CD8-positive, alpha-beta memory T cell (primary cell): ENCODE measurements around the gene TTYH3. TPM values are rescaled to one million over a fixed set of nuclear protein-coding genes. Genes with fewer than 3 reads are reported as not detected.
A peak's percentile ranks its signal among the peaks of the same experiment; 100 is the strongest.

Experiments used
- CTCF ChIA-PET: fragments of 350-600 bp; sonication (Branson Sonifier 250); formaldehyde crosslinking; loops from one replicate; lab custom pipeline; 2021; ENCODE audit warnings: antibody characterized with exemption; lab: Charles Lee
- POLR2A ChIA-PET: fragments of 350-600 bp; sonication (Branson Sonifier 250); formaldehyde crosslinking; loops from one replicate; lab custom pipeline; 2021; ENCODE audit warnings: antibody characterized with exemption; lab: Charles Lee
- DNase-seq, 5 donors: peaks; one replicate each; pipeline versions ENCODE4 v3.0.0 to v3.0.0-alpha.2; 2020 to 2022; ENCODE audit warnings: mixed read lengths in 1 of 5
- H3K27ac ChIP-seq: one replicate; pipeline ENCODE4 v1.7.0; 2013; ENCODE audit warnings: low read depth, mild to moderate bottlenecking, low read length, moderate library complexity
- H3K27me3 ChIP-seq: 2 replicates; pipeline ENCODE4 v1.7.0; 2013; ENCODE audit warnings: low read length, mild to moderate bottlenecking; ENCODE audit not compliant: insufficient read depth, poor library complexity, severe bottlenecking
- H3K36me3 ChIP-seq: 2 replicates; pipeline ENCODE4 v1.7.0; 2013; ENCODE audit warnings: mild to moderate bottlenecking, low read length, moderate library complexity; ENCODE audit not compliant: insufficient read depth
- H3K4me1 ChIP-seq: 2 replicates; pipeline ENCODE4 v1.7.0; 2013; ENCODE audit warnings: mild to moderate bottlenecking, low read length, moderate library complexity; ENCODE audit not compliant: insufficient read depth
- H3K4me3 ChIP-seq: 2 replicates; pipeline ENCODE4 v1.7.0; 2013; ENCODE audit warnings: mild to moderate bottlenecking, low read length
- H3K9me3 ChIP-seq: 2 replicates; pipeline ENCODE4 v1.7.0; 2013; ENCODE audit warnings: mild to moderate bottlenecking, low read length
- H3K27ac Mint-ChIP-seq, 8 donors: one replicate each; pipeline ENCODE4 v1.8.0; 2020 to 2021; ENCODE audit warnings: mixed read lengths in 8 of 8, mild to moderate bottlenecking in 6 of 8, inconsistent platforms in 3 of 8, moderate library complexity in 3 of 8
- H3K27me3 Mint-ChIP-seq, 2 donors: one replicate each; pipeline ENCODE4 v1.8.0; 2020 to 2021; ENCODE audit warnings: mixed read lengths in 2 of 2, mild to moderate bottlenecking in 1 of 2, moderate library complexity in 1 of 2
- H3K36me3 Mint-ChIP-seq, 3 donors: one replicate each; pipeline ENCODE4 v1.8.0; 2020 to 2021; ENCODE audit warnings: mixed read lengths in 3 of 3, inconsistent platforms in 1 of 3, mild to moderate bottlenecking in 1 of 3
- H3K4me1 Mint-ChIP-seq, 3 donors: one replicate each; pipeline ENCODE4 v1.8.0; 2020 to 2021; ENCODE audit warnings: mixed read lengths in 3 of 3, inconsistent platforms in 1 of 3, mild to moderate bottlenecking in 1 of 3
- H3K4me3 Mint-ChIP-seq, 7 donors: one replicate each; pipeline ENCODE4 v1.8.0; 2020 to 2021; ENCODE audit warnings: mixed read lengths in 7 of 7, mild to moderate bottlenecking in 6 of 7, moderate library complexity in 4 of 7, inconsistent platforms in 2 of 7
- H3K9me3 Mint-ChIP-seq, 5 donors: one replicate each; pipeline ENCODE4 v1.8.0; 2020 to 2022; ENCODE audit warnings: mixed read lengths in 5 of 5, mild to moderate bottlenecking in 3 of 5, moderate library complexity in 2 of 5, inconsistent platforms in 1 of 5
- polyA plus RNA-seq: library from polyadenylated mRNA; unstranded; fragments of 300-500 nt; fragmentation: Illumina TruSeq; gene quantifications from one replicate; pipeline ENCODE4 v1.2.3, GENCODE V29; 2021
- total RNA-seq, 2 experiments: library from RNA; stranded (reverse); gene quantifications; one replicate each; pipeline ENCODE4 v1.2.3, GENCODE V29; 2021

TTYH3 gene
- total and polyA plus RNA-seq, 3 experiments from 2014 or later, result 2.1 to 22.2 (median 20.2) TPM

DNA sequence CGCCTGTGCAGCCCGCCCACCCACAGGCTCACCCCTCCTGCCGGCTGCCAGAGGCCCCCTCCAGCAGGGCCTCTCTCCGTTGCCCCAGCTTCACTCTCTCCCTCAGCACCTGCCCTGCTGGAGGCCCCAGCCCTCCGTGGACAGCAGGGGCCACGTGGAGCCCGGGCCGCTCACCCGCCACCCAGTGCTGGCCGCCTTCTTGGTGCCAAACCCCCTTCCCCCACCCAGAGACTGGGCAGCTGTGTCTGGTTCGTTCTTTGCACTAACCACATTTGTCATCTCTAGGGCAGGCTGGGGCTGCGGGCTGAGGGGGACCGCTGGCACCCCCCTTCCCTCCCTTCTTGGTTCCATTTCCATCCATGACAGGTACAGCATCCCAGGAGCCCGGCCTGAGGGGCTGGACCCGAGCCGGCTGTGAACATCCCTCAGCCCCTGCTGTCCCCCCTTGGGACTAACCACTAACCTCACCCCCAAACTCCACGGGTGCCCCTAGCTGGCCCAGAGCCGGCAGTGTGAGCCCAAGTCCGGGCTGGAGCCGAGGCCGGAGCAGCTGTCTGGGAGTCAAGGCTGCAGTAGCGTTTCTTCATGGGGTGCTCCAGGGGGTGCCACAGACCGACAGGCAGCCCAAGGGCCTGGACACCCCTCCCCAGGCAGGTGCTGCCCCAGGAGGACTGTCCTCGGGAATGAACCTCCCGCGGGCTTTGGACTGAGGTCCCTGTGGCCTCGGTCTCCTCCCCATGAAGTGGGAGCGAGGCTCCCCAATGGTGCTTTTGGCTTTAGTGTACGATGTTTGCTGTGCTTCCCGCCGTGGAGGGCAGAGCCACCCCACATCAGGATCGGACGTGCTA is 30.7 kb downstream of the TTYH3 start:
- H3K4me1 ChIP-seq, result no peaks in the 10 kb centered on the region
- no peaks in the 10 kb centered on the region for H3K36me3 ChIP-seq
- DNase-seq, result no peak
- CTCF ChIA-PET, result no interaction called here
- H3K27ac ChIP-seq, result no peak overlapping the region
- Mint-ChIP-seq H3K27ac (no peak overlapping the region), H3K36me3 (peaks cover 0 to 4% (median 0%) of the 10 kb centered on the region in 3 donors), H3K4me1 (peaks cover 0 to 1% (median 0%) of the 10 kb centered on the region in 3 donors), H3K9me3 (no peaks in the 10 kb centered on the region), H3K4me3 (no peak overlapping the region), H3K27me3 (peaks cover 5 to 9% of the 10 kb centered on the region in 2 donors)
- POLR2A ChIA-PET, result no interaction called here
- H3K9me3 ChIP-seq, result no peaks in the 10 kb centered on the region
- H3K4me3 ChIP-seq, result no peak overlapping the region
- H3K27me3 ChIP-seq, result no peaks in the 10 kb centered on the region

DNA sequence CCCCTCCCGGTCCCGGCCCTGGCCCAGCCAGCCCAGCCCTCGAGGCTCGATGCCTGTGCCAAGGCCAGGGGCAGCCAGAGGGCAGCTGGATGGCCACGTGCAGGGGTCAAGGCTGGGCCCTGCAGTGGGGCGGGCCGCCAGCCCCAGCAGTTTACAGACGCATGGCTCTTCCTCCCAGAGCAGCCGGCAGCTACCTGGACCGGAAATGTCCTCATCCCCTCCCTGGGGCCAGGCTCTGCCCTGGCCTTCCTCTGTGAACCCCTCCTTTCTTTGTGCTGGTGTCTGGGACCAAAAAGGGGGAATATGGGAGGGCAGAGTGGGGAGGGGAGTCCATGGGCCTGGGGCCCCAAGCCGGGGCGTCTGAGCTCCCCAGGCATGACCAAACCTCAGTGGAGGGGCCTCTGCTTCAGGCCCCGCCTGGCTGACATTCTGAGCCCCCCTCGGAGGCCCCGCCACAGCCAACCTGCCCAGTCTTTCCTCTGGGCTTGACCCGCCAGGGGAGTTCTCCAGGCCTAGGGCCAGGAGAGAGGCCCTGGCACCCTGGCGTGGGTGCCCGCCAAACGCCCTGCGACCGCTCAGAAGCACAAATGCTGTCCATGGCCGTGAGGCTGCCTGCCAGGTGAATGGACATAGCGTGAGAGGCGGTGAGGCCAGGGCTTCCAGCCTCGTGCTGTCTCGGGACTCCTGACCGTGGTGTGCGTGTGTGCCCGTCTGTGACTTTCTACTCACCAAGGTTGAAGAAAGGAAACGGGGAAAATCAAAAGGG is 31.5 kb downstream of the TTYH3 start:
- H3K27ac Mint-ChIP-seq, result no peak overlapping the region
- Histone ChIP-seq H3K36me3 (no peaks in the 10 kb centered on the region), H3K27me3 (no peaks in the 10 kb centered on the region), H3K27ac (no peak overlapping the region), H3K4me1 (no peaks in the 10 kb centered on the region), H3K4me3 (no peak overlapping the region), H3K9me3 (no peaks in the 10 kb centered on the region)
- CTCF ChIA-PET, result no interaction called here
- H3K4me3 Mint-ChIP-seq, result no peak overlapping the region
- peaks cover 0 to 1% (median 0%) of the 10 kb centered on the region in 3 donors for H3K4me1 Mint-ChIP-seq
- H3K9me3 Mint-ChIP-seq, result no peaks in the 10 kb centered on the region
- H3K36me3 Mint-ChIP-seq, result peaks cover 0 to 4% (median 0%) of the 10 kb centered on the region in 3 donors
- DNase-seq, result no peak
- POLR2A ChIA-PET, result no interaction called here
- H3K27me3 Mint-ChIP-seq, result peaks cover 8 to 15% of the 10 kb centered on the region in 2 donors

DNA sequence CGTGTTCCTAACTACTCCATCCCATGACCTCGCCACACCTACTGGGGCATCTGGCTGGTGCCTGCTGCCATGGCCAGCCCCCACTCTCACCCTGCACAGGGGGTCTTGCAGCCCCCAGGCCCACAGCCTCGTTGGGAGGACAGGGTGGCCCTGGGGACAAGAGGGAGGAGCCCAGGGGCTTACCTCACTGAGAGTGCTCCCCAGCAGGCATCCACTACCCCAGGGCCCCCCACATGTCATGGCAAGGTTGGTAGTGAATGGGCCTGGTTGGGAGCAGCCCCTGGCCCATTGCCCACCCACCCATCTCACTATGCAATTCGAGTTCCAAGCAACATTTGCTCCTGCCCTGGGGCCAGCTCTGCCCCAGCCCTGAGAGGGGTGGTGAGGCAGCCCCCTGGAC is 32.2 kb downstream of the TTYH3 start:
- H3K27ac Mint-ChIP-seq, result no peak overlapping the region
- peaks cover 0 to 1% (median 0%) of the 10 kb centered on the region in 3 donors for H3K4me1 Mint-ChIP-seq
- H3K36me3 ChIP-seq, result no peaks in the 10 kb centered on the region
- peaks cover 8 to 17% of the 10 kb centered on the region in 2 donors for H3K27me3 Mint-ChIP-seq
- H3K27ac ChIP-seq, result no peak overlapping the region
- ChIA-PET CTCF (no interaction called here), POLR2A (no interaction called here)
- no peaks in the 10 kb centered on the region for H3K9me3 ChIP-seq
- no peaks in the 10 kb centered on the region for H3K4me1 ChIP-seq
- H3K4me3 ChIP-seq, result no peak overlapping the region
- H3K4me3 Mint-ChIP-seq, result no peak overlapping the region
- peaks cover 0 to 4% (median 0%) of the 10 kb centered on the region in 3 donors for H3K36me3 Mint-ChIP-seq
- DNase-seq, result no peak
- no peaks in the 10 kb centered on the region for H3K9me3 Mint-ChIP-seq
- no peaks in the 10 kb centered on the region for H3K27me3 ChIP-seq

DNA sequence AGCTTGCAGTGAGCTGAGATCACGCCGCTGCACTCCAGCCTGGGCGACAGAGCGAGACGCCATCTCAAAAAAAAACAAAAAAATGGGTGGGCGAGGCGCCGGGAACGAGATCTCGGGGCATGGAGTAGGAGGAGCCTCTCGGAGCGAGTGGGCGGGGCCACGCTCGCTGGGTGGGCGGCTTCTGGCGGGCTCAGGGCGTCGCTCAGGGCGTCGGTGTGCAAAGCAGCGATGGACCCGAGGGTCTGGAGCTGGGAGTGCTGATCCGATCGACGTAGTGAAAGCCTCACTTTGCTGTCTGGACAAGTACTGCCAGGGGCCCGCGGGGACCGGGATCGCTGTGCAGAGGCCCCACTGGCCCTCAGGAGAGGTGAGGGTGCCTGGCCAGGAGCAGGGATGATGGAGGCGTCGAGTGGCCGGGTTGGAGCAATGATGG is 33.6 kb downstream of the TTYH3 start:
- Mint-ChIP-seq H3K4me3 (no peak overlapping the region), H3K27ac (no peak overlapping the region), H3K9me3 (peaks cover 0 to 2% (median 0%) of the 10 kb centered on the region in 5 donors), H3K36me3 (peaks cover 0 to 4% (median 0%) of the 10 kb centered on the region in 3 donors), H3K27me3 (peaks cover 12 to 23% of the 10 kb centered on the region in 2 donors), H3K4me1 (peaks cover 0 to 4% (median 0%) of the 10 kb centered on the region in 3 donors)
- Histone ChIP-seq H3K9me3 (no peaks in the 10 kb centered on the region), H3K4me1 (no peaks in the 10 kb centered on the region), H3K27me3 (no peaks in the 10 kb centered on the region), H3K4me3 (no peak overlapping the region), H3K36me3 (no peaks in the 10 kb centered on the region), H3K27ac (no peak overlapping the region)
- CTCF ChIA-PET, result interaction anchor here (8.9 kb wide), 1 partner anchor 47 kb away, joined by 126 read pairs; no protein-coding TSS in a partner anchor
- DNase-seq, result no peak
- POLR2A ChIA-PET, result no interaction called here

DNA sequence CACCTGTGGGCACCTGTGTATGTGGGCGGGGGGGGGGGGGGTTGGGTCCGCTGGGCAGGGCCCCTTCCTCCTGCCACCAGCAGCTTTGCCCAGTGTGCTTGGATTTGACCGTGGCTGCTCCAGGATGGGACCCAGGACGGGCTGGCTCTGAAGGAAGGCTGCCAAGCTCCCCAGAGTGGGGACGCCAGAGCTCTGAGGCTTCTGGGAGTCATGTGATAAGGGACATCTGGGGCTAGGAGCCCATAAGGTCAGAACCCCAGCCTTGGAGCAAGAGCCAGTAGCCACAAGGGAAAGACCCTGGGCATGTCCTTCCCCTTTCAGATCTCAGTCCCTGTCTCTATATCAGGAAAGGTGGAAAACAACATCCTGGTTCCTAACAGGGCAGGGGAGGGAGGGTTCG is 34.4 kb downstream of the TTYH3 start:
- Histone ChIP-seq H3K36me3 (no peaks in the 10 kb centered on the region), H3K9me3 (no peaks in the 10 kb centered on the region), H3K4me1 (no peaks in the 10 kb centered on the region), H3K27ac (no peak overlapping the region), H3K27me3 (no peaks in the 10 kb centered on the region), H3K4me3 (no peak overlapping the region)
- POLR2A ChIA-PET, result no interaction called here
- H3K4me3 Mint-ChIP-seq, result no peak overlapping the region
- peaks cover 5 to 8% (median 7%) of the 10 kb centered on the region in 3 donors for H3K4me1 Mint-ChIP-seq
- CTCF ChIA-PET, result interaction anchor here (8.9 kb wide), 1 partner anchor 46 kb away, joined by 126 read pairs; no protein-coding TSS in a partner anchor
- DNase-seq, result no peak
- H3K36me3 Mint-ChIP-seq, result peaks cover 0 to 4% (median 0%) of the 10 kb centered on the region in 3 donors
- no peak overlapping the region for H3K27ac Mint-ChIP-seq
- H3K9me3 Mint-ChIP-seq, result peaks cover 0 to 2% (median 0%) of the 10 kb centered on the region in 5 donors
- H3K27me3 Mint-ChIP-seq, result peaks cover 12 to 28% of the 10 kb centered on the region in 2 donors

DNA sequence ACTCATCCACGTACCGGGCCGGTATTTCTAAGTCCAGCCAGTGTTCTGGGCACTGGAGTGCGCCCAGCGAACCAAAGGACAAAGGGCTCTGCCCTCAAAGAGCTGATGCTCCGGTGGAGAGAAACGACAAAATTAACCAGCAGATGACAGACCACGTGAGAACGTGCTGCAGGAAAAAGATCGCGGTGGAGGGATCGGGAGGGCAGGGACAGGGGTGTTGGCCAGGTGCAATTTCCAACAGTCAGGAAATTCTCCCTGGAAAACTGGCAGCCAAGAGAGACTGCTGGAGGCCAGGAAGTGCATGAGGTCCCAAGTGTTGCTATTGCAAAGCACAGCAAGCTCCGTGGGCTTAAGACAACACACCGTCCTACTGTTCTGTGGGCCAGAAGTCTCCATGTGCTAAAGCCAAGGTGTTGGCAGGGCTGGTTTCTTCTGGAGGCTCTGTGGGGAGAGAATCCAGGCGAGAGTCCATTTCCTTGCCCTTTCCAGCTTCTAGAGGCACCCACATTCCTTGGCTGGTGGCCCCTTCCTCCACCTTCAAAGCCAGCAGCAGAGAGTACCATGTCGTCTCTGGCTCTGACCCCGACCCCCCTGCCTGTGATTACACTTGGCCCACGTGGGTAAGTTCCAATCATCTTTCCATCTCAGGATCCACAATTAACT is 34.9 kb downstream of the TTYH3 start:
- no peak for DNase-seq
- Histone ChIP-seq H3K4me3 (no peak overlapping the region), H3K27me3 (no peaks in the 10 kb centered on the region), H3K4me1 (no peaks in the 10 kb centered on the region), H3K27ac (no peak overlapping the region), H3K36me3 (no peaks in the 10 kb centered on the region), H3K9me3 (no peaks in the 10 kb centered on the region)
- peaks cover 0 to 2% (median 0%) of the 10 kb centered on the region in 5 donors for H3K9me3 Mint-ChIP-seq
- H3K36me3 Mint-ChIP-seq, result peaks cover 0 to 2% (median 0%) of the 10 kb centered on the region in 3 donors
- POLR2A ChIA-PET, result no interaction called here
- H3K27ac Mint-ChIP-seq, result no peak overlapping the region
- H3K4me3 Mint-ChIP-seq, result no peak overlapping the region
- peaks cover 12 to 28% of the 10 kb centered on the region in 2 donors for H3K27me3 Mint-ChIP-seq
- H3K4me1 Mint-ChIP-seq, result peaks cover 5 to 9% (median 7%) of the 10 kb centered on the region in 3 donors
- CTCF ChIA-PET, result interaction anchor here (0.6 to 8.9 kb wide), 2 partner anchors 23 to 45 kb away, joined by 3 to 126 read pairs; no protein-coding TSS in a partner anchor

DNA sequence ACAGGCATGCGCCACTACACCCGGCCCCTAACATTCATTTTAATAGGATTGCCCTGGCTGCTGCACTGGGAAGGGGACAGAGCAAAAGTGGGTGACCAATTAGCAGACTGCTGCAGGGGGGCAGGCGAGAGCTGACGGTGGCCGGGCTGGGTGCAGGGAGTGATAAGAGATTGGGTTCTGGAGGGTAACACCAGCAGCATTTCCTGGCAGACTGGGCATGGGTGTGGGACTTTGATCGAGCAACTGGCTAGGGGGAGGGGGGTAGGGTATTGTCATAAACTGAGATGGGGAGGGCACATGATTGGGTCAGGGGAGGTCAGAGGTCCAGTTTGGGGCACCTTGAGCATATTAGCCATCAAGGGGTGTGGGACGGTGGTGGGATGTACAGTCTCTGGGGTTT is 36.1 kb downstream of the TTYH3 start:
- no peak overlapping the region for H3K4me3 ChIP-seq
- no peaks in the 10 kb centered on the region for H3K36me3 Mint-ChIP-seq
- POLR2A ChIA-PET, result no interaction called here
- peak overlapping the region in 3 of 8 donors; percentile 59 to 95 (median 78) for H3K27ac Mint-ChIP-seq
- H3K4me1 ChIP-seq, result no peaks in the 10 kb centered on the region
- peaks cover 12 to 28% of the 10 kb centered on the region in 2 donors for H3K27me3 Mint-ChIP-seq
- CTCF ChIA-PET, result interaction anchor here (0.8 to 8.9 kb wide), 3 partner anchors 44 to 217 kb away, joined by 3 to 126 read pairs (median 4); no protein-coding TSS in a partner anchor
- no peaks in the 10 kb centered on the region for H3K9me3 ChIP-seq
- peaks cover 0 to 2% (median 0%) of the 10 kb centered on the region in 5 donors for H3K9me3 Mint-ChIP-seq
- H3K36me3 ChIP-seq, result no peaks in the 10 kb centered on the region
- no peak for DNase-seq
- H3K4me3 Mint-ChIP-seq, result no peak overlapping the region
- H3K27ac ChIP-seq, result no peak overlapping the region
- H3K4me1 Mint-ChIP-seq, result peaks cover 5 to 9% (median 7%) of the 10 kb centered on the region in 3 donors
- H3K27me3 ChIP-seq, result no peaks in the 10 kb centered on the region
